NCI-H69 (cell line): ENCODE measurements around the gene KATNB1.
"Not testable (repeated sequence)": the region's sequence is repeated elsewhere in the genome, so short reads cannot be mapped to it uniquely, and the experiment has no call there.

Source experiments
- DNase-seq: peaks from one replicate; lab custom pipeline; 2025; lab: John Stamatoyannopoulos, UW

Gene KATNB1

DNA sequence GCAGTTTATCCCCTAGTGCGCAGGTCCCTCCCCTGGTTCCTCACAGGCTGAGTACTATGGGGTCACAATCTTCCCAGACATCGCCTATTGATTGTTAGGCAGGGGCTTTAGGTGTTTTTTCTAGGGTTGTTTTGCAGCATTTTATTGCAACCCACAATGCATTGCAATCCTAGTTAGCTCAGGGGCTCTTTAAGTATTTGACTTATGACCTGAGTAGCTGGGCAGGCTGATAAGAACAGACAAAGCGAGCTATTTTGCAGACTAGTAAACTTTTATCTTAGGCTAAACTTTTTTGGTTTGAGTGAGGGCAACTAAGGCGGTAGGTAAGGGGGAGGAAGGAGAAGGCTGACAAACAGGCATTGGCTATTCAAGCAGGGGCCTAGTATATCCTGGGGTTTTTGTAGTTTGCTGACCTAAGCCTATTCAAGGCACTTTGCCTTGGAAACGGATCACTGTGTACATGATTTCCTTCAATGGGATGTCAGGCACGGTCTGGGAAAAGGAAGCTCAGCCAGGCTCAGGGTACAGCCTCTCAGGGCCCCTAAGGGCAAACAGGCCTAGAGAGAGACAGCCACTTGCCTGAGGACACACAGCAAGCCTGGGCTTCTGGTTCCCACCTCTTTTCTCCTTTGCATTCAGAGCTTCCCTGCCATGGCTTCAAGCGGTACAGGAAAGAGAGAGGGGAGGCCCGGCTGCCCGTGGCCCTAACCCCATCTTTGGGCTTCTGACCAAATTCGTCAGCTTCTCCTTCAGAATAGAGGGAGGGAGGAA is 34.6 kb upstream of the KATNB1 start:
- no peak for DNase-seq

DNA sequence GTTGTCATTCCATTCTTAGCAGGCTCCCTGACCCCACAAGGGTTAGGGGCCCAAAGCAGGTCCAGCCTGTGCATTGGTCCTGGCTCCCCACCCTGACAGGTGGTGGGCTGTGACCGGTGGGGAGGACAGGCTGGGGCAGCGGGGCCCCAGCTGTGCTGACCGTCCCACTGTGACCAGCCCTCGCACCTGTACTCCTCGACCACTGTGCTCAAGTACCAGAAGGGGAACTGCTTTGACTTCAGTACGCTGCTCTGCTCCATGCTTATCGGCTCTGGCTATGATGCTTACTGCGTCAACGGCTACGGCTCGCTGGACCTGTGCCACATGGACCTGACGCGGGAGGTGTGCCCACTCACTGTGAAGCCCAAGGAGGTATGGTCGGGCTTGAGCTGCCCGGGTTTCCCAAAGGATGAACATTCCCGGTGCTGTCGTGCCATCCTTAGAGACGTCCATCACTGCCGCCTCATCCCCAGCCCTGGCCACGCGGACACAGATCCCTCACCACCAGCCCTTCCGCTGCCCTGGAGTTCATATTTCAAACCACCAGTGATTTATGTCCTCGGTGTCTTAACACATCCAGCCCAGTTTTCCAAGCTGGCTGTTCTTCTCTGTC is 33.7 kb upstream of the KATNB1 start:
- DNase-seq, result no peak

DNA sequence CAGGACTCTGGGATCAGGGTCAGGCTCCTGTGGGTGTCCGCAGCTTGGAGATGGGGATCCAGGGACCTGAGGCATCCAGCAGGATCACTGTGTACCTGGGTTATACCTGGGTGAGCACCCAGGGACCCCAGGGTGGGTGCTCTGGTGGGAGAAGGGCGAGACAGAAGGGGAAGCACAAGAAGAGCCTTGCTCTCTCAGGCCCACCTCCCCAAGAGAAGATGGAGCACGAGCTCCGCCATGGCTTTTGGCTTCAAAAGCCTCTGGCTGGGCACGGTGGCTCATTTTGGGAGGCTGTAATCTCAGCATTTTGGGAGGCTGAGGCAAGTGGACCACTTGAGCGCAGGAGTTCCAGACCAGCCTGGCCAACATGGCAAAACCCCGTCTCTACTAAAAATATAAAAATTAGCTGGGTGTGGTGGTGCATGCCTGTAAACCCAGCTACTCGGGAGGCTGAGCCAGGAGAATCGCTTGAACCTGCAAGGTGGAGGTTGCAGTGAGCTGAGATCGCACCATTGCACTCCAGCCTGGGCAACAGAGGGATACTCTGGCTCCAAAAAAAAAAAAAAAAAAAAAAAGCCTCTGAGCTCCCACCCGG is 32.1 kb upstream of the KATNB1 start:
- DNase-seq, result no peak

DNA sequence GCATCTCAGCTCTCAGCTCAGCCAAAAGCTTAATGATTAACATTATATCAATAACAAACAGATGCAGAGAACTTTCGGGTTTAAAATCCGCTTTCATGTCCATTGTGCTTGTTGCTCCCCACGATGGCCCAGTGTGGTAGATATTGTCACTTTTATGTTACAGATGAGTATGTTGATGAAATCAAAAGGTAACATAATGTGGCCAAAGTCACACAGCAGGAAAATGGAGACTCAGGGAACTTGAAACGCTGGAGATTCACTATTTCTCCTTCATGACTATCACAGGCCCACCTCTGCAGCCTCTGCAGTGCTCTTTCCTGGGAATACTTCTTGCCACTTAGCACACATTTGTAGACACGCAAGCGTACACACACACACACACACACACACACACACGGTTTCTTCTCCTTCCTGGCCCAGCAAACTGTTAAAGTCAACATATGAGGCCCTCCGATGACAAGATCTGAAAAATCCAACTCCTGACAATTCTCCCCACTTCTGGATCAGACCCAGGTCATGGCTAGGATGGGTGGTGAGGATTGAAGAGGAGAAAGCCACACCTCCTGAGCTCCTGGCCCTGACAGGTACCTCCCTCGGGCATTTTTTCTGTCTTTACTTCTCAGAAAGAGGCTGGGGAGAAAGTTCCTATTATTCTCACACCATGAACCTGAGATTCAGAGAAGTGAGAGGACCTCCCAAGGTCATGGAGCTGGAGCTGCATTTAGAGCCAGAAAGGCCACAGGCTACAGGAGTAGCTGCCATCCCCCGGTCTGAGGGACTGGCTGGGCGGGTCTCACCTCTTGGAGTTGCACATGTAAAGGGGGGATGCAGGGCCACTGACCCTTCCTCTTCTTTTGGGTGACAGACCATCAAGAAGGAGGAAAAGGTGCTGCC is 31.3 kb upstream of the KATNB1 start:
- DNase-seq, result no peak

DNA sequence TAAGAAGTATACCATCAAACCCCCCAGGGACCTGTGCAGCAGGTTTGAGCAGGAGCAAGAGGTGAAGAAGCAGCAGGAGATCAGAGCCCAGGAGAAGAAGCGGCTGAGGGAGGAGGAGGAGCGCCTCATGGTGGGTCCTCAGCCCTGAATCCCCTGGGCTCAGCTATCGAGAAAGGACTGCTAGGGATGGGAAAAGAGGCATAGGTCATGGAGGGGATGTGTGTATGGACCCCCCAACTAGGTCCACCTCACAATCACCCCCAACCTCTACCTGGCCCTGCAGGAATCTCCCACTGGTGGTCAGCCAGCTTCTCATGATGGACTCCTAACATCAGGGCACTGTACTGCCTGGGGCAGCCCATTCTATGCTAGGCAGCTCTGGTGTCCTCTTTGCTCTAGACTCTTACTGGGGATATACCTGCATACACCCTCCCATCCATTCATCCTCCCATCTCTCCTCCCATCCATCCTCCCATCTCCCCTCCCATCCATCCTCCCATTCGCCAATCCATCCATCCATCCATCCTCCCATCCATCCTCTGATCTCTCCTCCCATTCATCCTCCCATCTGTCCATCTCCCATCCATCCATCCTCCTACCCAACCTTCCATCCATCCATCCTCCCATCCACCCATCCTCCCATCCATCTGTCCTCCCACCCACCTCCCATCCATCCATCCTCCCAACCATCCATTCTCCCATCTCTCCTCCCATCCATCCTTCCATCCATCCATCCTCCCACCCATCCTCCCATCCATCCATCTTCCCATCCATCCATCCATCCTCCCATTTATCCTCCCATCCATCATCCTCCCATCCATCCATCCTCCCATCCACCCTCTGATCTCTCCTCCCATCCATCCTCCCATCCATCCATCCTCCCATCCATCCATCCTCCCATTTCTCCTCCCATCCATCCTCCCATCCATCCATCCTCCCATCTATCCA is 30.4 kb upstream of the KATNB1 start:
- no peak for DNase-seq

DNA sequence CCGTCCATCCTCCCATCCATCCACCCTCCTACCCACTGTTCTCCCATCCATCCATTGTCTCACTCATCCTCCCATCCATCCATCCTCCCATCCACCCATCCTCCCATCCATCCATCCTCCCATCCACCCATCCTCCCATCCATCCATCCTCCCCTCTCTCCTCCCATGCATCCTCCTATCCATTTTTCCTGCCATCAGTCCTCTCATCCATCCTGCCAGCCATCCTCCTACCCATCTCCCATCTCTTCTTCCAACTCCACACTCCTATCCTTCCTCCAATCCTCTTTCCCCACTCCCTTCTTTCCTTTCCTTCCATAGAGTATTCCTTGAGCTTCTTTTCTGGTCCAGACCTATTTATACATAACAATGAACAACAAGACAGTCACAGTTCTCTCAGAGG is 28.9 kb upstream of the KATNB1 start:
- DNase-seq, result no peak

DNA sequence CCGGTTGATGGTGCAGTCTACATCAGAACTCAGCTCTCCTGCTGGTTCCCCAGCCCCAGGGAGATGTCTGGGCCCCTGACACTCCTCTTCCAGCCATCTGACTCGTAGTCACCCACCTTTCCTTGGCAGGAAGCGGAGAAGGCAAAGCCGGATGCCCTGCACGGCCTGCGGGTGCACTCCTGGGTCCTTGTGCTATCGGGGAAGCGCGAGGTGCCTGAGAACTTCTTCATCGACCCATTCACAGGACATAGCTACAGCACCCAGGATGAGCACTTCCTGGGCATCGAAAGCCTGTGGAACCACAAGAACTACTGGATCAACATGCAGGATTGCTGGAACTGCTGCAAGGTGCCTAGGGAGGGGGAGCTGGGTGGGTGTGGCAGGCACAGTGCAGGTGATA is 28.2 kb upstream of the KATNB1 start:
- no peak for DNase-seq

DNA sequence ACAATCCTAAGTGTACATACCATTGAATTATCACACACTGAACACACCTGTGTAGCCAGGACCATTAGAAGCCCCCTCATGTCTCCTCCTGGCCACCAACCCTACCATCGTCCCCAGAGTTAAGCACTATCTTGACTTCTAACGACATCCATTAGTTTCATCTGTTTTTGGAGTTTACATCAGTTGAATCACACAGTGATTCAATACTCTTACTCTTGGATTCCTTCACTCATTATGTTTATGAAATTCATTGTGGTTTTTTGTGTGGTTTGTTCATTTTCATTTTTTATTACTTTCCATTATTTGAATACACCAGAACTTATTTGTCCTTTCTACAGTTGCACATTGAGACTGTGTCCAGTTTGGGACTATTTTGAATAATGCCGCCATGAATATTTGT is 27.4 kb upstream of the KATNB1 start:
- no peak for DNase-seq

DNA sequence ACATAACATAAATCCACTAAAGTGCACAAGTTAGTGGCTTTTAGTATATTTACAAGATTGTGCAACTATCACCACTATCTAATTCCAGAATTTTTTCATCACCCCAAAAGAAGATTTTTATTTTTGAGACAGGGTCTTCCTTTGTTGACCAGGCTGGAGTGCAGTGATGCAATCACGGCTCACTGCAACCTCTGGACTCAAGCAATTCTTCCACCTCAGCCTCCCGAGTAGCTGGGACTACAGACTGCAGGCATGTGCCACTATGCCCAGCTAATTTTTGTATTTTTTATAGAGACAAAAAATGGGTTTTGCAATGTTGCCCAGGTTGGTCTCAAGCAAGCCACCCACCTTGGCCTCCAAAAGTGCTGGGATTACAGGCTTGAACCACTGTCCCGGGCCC is 25.9 kb upstream of the KATNB1 start:
- DNase-seq, result no peak

DNA sequence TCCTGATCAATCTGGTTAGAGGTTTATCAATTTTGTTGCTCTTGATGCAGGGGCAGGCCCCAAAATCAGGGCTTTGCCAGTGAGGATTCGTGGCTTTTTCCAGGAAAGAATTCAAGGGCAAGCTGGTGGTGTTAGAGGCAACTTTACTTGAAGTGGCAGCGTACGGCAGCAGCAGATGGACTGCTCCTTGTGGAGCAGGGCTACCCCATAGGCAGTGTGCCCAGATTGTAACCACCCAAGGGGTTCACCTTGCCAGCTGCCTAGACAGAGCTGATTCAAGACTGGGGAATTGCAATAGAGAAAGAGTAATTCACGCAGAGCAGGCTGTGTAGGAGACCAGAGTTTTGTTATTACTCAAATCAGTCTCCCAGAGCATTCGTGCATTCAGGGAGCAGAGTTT is 24.2 kb upstream of the KATNB1 start:
- no peak for DNase-seq

DNA sequence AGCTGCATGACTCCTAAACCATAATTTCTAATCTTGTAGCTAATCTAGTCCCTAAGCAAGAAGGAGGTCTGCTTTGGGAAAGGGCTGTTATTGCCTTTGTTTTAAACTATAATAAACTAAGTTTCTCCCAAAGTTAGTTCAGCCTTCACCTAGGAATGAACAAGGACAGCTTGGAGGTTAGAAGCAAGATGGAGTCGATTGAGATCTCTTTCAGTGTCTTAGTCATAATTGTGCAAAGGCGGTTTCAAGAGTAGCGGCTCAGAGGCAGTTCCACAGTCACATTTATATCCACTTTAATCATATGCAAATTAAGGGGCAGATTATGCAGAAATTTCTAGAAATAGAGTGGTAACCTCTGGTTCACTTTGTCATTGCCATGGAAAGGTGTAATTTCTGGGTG is 23.6 kb upstream of the KATNB1 start:
- DNase-seq, result no peak

DNA sequence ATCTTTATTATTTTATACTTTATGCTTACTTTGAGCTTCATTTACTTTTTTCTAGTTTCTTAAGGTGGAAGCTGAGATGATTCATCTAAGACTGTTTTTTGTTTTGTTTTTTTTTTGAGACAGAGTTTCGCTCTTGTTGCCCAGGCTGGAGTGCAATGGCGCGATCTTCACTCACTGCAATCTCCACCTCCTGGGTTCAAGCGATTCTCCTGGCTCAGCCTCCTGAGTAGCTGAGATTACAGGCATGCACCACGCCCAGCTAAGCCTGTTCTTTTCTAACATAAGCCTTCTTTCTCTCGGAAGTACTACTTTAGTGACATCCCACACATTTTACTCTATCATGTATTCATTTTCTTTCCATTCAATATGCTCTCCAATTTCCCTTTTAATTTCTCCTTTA is 23.0 kb upstream of the KATNB1 start:
- not testable (repeated sequence) for DNase-seq

DNA sequence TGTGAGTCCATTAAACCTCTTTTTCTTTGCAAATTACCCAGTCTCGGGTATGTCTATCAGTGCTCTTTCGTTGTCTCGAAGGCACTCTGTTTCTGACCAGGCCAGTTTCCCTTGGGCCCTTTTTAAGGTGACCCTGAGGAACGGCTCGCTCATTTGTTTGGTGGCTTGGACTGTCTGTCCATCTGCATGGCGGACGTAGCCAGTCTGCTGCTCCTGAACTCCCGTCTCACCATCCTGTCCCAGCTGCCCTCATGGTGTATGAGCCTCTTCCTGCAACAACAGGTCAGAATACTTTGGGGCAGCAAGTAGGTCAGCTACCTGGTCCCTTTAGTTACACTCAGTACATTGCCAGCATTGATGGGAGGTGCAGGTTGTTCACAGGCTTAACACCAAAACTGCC is 22.0 kb upstream of the KATNB1 start:
- DNase-seq, result no peak

DNA sequence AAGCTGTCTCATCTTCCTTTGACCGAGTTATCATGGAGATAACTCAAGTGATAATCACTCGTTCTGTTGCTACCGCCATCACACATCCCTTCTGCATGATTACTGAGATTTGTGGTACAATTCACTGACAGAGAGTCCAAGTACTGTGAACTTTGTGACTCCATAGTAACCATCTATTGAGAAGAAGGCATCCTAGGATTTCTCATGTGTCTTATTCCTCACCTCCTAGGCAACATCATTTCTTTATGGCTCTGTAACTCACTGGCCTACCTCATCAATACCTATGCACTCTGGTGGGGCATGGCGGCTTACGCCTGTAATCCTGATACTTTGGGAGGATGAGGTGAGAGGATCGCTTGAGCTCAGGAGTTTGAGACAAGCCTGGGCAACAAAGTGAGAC is 21.5 kb upstream of the KATNB1 start:
- no peak for DNase-seq

DNA sequence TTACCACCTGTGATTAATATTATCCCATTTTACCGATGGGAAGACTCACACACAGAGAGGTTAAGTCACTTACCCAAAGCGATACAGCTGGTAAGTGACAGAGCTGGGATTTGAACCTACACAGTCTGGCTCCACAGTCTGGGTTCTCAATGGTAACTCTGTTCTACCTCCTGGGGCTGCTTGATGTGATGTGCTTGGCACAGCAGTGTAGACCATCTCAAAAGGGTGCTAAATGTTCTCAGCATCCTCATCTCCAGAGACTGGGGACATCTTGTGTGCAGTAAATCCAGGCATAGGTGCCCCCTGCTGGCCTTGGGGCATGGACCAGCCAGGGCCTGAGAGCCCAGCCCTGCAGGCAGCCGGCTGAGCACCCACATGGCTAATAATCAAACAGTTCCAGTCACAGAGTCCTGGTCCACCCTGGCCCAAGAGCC is 15.4 kb upstream of the KATNB1 start:
- DNase-seq, result peak; percentile 12

DNA sequence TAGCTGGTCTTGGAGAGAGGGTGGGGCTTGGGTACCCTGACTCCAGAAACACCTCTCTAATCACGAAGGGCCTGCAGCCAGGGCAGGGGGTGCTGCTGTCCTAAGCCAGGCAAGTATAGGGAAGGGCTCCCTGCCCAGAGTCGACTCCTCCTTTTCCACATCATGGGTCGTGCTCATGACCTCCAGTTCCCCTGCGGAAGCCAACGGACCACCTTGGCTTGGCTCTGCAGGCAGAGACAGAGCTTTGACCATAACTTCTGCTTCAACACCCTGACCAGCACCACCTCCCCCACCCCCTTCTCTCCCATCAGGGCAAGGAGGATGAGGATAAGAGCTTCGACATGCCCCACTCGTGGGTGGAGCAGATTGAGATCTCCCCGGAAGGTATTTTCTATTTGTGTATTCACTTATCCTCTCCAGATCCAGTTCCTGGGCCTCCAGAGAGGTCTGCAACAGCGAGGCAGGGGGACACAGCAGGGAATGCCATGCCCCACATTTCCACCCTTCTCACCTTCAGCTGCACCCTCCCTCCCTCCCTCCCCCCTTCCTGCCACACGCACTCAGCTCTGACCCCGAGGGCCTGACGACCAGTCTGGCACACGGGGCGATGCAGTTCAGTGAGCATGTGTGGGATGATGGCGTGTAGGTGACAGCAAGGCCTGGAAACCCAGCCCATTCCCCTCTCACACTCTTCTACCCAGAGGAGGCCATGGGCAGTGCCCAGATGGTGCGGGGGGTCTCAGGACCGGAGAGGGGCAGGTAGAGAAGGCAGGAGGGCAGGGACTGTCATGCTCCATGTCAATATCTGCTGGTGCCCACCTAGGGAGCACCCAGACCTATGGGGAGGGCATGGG is 14.0 kb upstream of the KATNB1 start:
- no peak for DNase-seq

DNA sequence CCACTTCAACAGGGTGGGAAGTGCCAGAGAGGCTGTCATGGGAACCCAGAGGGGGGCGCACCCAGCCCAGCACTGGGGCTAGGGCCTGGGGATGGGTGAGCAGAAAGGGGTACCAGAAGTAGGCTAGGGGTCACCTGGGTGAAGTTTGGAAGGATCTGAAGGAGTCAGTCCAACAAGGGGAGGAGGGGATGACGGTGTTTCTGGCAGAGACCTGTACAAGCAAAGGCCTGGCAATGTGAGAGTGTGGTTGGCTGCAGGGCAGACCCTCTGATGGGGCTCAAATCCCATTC is 13.4 kb upstream of the KATNB1 start:
- no peak for DNase-seq

DNA sequence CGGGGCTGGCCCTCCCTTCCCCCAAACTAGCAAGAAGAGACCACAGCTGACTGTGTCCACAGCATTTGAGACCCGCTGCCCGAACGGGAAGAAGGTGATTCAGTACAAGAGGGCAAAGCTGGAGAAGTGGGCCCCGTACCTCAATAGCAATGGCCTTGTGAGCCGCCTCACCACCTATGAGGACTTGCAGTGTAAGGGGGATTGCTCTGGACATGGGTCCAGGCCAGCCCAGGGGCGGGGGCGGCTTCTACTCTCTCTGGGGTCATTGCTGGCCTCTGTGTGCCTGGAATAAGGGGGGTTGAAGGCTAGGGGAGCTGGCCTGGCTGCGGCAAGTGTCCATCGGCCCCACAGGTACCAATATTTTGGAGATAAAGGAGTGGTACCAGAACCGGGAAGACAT is 12.9 kb upstream of the KATNB1 start:
- DNase-seq, result no peak

DNA sequence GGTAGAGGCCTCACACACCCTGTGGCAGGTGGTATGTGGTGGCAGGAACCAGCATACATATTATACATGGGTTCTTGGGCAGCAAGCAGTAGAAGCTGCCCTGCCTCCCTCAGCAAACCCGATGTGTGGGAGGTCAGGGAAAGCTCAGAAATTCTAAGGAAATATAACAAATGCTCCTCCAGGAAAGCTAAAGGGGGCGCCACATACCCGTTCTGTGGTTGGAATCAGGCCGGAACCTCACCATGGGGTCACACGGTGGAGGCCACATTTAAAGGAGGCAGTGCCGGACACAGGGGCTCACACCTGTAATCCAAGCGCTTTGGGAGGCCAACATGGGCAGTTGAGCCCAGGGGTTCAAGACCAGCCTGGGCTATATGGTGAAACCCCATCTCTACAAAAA is 12.4 kb upstream of the KATNB1 start:
- DNase-seq, result peak; percentile 1

DNA sequence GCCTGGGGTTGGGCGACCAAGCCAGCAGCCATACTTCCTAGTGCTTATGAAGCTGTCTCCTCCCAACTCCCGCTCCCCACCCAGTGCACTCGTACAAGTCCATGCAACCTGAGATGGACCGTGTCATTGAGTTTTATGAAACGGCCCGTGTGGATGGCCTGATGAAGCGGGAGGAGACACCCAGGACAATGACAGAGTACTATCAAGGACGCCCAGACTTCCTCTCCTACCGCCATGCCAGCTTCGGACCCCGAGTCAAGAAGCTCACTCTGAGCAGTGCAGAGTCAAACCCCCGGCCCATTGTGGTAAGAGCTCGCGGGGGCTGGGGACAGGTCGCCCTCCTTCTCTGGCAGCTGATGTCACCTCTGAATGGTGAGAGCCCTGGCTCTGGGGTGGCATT is 11.0 kb upstream of the KATNB1 start:
- no peak for DNase-seq

DNA sequence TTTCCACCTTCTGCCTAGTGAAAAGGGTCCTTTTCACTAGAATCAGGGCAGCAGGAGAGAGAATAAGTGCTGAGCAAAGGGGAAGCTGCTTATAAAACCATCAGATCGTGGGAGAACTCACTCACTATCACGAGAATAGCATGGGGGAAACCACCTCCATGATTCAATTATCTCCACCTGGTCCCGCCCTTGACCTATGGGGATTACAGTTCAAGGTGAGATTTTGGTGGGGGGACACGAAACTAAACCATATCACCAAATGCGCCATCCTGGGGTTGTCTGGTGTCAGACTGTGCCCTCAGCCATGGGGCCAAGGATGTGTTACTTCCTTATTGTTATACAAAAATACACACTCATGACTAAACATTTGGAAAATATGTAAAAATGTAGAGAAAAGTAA is 10.4 kb upstream of the KATNB1 start:
- DNase-seq, result no peak
